Bone marrow (tissue), 2 donors: ENCODE data around the gene FADD.

Experiments
- DNase-seq, 2 donors: peaks; one replicate each; lab custom pipeline; 2025; lab: John Stamatoyannopoulos, UW

FADD gene

DNA sequence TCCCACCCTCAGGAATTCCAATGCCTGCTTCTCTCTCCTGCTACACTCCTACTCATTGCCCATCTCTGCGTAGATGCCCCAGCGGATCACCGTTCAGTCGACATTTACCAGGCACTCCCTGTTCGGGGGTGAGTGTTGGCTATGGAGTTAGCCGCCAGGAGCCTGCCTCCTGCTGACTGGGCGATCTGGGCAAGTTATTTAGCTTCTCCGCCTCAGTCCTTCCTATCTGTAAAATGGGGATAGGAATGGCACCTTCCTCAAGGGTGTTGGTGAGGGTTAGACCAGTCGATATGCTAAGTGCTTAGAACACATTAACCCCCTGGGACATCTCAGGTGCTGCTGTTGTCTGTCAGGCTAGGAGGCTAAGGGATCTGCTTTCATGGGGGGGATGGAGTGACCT, 30.9 kb downstream of the FADD start:
- DNase-seq = no peak

DNA sequence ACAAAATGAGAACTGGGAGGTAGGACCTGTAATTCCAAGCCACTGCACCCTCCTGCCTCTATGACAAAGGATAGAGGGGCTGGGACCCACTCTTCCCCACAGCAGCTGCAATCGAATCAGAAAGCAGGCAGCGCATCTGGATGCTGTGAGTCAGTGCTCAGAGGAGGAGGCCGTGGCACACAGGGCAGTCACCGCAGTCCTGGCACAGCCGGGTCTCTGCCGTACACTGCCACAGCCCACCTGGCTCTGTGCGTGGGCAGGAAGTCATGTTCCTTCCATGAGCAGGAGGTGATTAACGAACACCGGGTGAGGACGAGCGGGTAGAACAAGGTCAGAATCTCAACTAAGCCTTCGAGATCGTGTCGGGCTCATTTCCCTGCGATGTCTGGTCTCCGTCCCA, 37.2 kb downstream of the FADD start:
- DNase-seq = no peak

DNA sequence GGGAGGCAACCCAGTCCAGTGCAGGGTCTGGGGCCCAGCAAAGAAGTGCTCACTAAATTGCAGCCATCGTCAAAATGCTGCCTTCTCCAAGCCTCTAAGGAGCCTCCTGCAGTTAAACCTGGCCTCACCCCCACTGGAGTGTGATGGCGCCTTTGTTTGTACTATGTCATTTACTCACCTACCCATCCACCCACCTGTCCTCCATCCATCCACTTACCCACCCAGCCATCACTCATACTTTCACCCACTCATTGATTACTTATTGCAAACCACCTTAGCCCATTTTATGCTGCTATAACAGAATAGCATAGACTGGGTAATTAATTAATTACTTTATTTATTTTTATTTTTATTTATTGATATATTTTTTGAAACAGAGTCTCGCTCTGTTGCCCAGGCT, 38.6 kb downstream of the FADD start:
- no peak for DNase-seq

DNA sequence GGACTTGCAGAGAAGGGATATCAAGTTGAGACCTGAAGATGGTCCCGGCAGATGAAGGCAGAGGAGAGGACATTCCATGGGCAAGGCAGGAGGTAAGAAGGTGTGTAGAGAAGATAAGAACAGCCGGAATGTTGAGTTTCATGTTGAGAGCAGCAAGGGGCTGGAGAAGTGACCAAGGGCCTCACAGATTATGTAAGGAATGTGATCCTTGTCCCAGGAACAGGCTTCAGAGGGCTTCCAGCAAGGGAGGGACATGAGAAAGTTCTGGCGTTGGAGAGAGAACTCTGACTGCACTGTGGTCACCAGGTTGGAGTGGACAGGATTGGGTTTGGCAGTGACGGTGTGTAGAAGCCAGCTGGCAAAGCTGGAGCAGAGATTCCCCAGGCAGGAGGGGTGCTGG, 39.8 kb downstream of the FADD start:
- no peak for DNase-seq

DNA sequence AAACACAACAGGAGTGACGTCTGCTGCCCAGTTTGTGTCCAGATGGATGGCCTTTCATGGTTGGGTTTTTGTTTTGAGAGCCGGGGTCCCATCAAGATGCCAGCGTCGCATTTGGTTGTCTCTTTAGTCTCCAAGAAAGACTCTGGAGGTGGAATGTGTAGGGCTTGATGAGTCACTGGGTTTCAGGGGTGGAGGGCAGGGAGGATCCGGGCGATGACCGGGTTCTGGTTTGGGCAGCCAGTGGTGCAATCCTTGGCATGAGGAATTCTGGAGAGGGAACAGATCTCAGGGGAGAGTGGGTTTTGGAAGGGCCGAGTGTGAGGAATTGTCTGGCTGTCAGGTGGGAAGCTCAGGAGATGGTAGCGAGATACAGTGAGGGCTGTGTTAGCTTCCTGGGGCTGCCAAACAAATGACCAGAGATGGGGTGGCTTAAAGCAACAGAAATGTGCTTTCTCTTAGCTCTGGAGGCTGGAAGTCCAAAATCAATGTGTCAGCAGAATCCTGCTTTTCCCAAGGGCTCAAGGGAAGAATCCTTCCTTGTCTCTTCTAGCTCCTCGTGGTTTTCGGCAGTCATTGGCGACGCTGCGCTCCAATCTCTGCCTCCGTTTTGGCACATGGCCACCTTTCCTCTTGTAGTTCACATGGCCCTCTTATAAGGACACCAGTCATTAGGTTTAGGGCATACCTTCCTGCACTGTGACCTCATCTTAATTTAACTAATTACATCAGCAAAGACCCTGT, 41.0 kb downstream of the FADD start:
- no peak for DNase-seq

DNA sequence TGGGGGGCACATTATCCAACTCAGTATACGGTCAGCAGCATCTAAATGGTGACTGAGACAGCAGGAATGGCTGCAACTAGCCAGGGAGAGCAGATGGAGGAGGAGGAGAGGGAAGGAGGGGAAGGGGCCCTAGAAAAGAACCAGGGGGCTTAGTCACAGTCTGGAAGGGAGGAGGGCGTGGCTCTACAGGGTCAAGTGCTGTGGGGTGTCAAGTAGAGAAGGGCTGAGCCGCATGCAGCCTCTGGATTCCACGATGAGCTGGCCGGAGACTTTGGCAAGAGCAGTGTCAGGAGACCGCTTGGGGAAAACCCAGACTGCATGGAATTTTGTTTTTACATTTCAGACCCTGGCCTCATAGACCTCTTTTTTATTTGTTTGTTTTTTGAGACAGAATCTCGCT, 41.6 kb downstream of the FADD start:
- no peak for DNase-seq

DNA sequence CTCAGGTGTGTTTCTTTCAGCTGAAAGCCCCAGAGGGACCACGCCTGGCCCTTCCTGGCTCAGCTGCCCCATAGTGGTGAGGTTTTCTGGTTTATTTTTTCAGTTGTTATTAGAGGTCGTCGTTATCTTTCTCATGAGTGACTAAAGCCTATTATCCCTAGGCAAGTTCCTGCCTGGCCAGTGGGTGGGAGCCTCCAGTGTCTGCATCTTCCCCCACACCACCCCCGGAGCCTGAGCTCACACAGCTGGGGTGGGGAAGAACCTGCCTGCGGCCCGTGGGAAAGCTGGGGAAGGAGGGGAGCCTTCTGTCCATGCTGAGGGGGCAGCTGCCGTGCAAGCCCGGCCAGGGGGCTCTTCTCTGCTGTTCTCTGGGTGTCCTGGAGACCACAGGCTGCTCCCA, 43.1 kb downstream of the FADD start:
- DNase-seq = no peak

DNA sequence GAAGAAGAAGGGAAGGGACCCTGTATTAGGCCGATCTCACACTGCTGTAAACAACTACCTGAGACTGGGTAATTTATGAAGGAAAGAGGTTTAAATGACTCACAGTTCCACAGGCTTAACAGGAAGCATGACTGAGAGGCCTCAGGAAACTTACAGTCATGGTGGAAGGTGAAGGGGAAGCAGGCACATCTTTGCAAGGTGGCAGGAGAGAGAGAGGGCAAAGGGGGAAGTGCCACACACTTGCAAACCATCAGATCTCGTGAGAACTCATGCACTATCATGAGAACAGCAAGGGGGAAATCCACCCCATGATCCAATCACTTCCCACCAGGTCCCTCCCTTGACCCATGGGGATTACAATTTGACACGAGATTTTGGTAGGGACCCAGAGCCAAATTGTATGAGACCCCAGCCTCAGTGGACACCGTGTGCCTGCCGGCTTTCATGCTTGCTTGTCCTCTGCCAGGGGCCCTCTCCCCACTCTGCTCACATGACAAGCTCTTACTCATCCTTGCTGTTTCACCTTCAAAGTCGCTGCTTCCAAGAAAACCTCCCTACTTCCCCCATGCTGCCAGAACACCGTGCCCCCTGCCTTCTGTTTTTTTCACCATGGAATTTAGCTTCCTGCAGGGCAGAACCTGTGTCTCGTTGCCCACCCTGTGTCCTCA, 44.1 kb downstream of the FADD start:
- DNase-seq = no peak

DNA sequence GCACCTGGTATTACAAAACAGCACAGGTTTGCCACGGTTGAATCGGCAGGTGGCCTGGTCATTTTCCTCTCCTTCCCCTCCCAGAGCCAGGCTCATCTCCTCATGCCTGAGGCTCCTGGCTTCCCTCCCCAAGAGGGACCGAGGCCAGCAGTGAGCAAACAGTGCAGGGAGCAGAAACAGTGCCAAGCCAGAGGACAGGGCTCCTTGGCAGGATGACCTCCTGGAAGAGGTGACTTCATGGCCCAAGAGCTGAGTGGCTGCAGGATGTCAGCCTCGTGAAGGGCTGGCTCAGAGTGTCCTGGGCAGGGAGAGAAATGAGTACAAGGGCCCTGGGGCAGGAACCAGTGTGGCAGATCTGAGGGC, 44.6 kb downstream of the FADD start:
- no peak for DNase-seq

DNA sequence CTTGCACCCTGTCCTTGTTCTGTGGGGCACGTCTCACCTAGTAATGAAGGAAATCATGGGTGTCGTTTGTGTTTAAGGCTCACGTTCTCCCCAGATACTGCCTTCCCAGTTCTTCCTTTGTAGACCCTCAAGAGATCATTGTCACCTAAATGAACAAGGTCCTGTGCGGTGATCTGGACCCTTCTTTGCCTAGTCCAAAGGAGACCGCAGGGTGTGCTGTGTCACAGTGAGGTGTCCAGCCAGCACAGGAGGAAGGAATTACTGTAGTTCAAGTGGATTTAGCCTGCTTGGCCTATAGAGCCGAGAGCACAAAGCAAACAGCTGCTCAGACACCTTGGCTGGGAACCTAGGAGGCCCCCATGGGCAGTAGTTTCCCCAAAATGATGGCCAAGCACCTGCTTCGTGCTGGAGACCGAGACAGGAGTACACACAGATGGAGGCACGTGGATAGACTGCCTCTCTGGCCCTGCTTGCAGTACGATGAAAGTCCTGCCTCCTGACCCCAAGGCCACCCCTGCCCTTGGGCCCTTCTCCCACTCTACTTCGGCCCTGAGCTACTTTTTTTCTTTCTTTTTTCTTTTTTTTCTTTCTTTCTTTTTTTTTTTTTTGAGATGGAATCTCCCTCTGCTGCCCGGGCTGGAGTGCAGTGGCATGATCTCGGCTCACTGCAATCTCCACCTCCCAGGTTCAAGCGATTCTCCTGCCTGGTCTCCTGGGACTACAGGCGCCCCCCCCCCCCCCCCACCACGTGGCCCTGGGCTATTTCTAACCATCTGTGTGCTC, 48.0 kb downstream of the FADD start:
- no peak for DNase-seq

DNA sequence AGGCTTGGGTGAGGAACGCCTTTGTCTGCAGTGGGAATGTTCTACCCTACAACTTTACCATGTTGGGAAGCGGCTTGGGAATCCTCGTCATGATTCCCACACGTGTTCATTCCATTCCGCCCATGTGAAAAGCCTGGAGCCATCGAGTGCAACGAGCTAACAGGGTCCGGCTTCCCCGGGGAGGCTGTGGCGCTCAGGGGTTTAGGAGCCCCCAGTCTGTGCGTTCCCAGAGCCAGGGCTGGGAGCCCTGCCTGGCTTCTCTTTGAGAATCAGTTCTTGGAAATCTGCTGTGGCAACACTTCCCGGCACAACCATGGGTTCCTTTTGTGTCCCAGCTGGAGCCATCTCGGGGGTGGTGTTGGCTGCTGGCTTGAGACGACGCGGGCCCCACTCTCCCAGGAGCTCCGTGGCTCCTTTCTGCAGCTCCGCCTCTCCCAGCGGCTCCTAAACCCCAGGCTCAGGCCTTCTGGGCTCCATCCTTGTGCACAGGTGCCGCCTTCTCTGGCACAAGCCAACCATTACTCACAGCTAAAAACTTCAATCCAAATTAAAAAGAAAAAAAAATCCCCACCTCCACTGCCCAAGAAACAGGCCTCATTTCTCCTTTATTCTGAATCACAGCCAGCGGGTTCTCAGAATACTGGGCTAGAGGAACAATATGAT, 48.7 kb downstream of the FADD start:
- DNase-seq = no peak

DNA sequence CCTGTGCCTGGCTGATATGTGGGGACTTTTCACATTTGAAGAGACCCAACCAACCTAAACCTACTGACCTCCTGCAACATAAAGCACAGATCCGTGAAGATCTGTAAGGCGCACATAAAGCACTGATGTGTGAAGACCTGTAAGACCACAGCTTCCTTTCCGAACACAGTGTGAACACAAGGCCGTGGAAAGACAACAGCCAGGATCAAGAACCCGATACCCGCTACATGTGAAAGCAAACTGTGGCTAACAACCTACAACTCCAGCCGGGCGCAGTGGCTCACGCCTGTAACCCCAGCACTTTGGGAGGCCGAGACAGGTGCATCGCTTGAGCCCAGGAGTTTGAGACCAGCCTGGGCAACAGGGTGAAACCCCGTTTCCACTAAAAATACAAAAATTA, 49.7 kb downstream of the FADD start:
- no peak for DNase-seq

DNA sequence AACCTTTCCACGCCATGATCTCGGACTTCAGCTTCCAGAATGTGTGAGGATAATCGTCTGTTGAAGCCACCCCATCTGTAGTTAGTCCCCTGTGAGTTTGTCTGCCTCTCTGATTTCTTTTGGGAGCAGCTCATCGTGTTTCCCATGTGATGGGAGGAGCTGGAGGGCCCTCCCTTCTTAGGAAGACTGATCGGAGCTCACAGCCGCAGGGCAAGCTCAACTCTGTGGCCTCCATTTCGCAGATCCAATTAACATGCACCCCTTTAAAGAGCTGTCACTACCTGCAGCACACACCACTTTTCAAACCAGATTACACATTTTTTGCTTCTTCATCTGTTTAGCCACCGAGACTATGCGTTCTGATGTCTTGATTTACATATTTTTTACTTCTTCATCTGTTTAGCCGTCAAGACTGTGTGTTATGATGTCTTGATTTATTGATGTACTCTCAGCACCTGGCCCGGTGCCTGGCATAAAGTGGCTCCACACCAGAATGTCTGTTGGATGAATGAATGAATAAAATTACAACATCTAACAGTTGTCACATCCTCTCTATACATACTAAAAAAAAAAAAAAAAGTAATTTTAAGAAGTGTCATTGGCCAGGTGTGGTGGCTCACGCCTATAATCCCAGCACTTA, 52.5 kb downstream of the FADD start:
- DNase-seq = no peak
